AG04449 (cell line): ENCODE measurements around the gene RNASEL.

ENCODE experiments used
- CTCF ChIA-PET: fragments of 350-600 bp; formaldehyde crosslinking; extraction: SDS; loops from one replicate; lab custom pipeline; 2021; ENCODE audit warnings: antibody characterized with exemption; lab: Yijun Ruan, JAX
- POLR2A ChIA-PET: fragments of 400-600, 350-600 bp; formaldehyde crosslinking; extraction: SDS; loops from one replicate; lab custom pipeline; 2020; ENCODE audit warnings: antibody characterized with exemption, inconsistent platforms; lab: Yijun Ruan, JAX
- DNase-seq: peaks from one replicate; pipeline ENCODE4 v3.0.0-alpha.2; 2010; ENCODE audit warnings: low read depth, low spot score
- H3K4me3 ChIP-seq: 2 replicates; pipeline ENCODE4 v1.5.1; 2011; ENCODE audit warnings: low read depth, mild to moderate bottlenecking, control low read depth, low read length
- CTCF ChIP-seq: IDR thresholded peaks from one replicate; pipeline ENCODE4 v1.5.1; 2011; ENCODE audit warnings: mild to moderate bottlenecking, moderate library complexity, low read length, control low read depth, inconsistent platforms; ENCODE audit not compliant: insufficient read depth; ENCODE audit errors: missing control alignments

Gene RNASEL

GRCh38 chr1:182602935-182603645, 14.0 kb upstream of the RNASEL start:
- ChIA-PET POLR2A (interaction anchor here (0.7 to 1.7 kb wide), 2 partner anchors 12 to 180 kb away, joined by 3 to 8 read pairs; no protein-coding TSS in a partner anchor), CTCF (interaction anchor here (0.8 to 23.1 kb wide), 10 partner anchors 8 to 517 kb away, joined by 3 to 997 read pairs (median 7); partner anchors contain the start of genes NPL, RGS16 and RNASEL)
- DNase-seq: no peak
- TF ChIP-seq CTCF: no peak
- H3K4me3 ChIP-seq: no peak overlapping the region

DNA sequence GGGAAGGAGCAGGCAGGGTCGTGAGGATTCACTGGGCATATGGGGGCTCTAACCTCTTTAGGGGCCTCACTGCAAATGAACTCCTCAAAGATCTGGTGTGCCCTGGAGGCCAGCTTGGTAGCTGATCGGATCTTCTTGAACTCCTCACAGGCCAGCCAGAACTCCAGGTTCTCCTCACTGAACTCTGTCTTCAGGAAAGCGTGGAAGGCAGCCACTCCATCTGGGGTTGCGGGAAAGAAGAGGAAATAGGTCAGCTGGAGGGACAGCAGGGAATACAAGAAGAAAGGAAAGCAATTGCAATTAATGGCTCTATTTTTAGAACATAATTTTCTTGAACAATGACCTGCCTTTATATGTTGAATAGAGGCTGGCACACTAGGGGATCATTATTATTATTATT, 12.9 kb upstream of the RNASEL start:
- ChIA-PET POLR2A (no interaction called here), CTCF (interaction anchor here (1.3 to 23.1 kb wide), 12 partner anchors 9 to 252 kb away, joined by 4 to 997 read pairs (median 8); partner anchors contain the start of genes NPL, RGS16 and RNASEL)
- no peak overlapping the region for H3K4me3 ChIP-seq
- TF ChIP-seq CTCF: no peak
- no peak for DNase-seq

DNA sequence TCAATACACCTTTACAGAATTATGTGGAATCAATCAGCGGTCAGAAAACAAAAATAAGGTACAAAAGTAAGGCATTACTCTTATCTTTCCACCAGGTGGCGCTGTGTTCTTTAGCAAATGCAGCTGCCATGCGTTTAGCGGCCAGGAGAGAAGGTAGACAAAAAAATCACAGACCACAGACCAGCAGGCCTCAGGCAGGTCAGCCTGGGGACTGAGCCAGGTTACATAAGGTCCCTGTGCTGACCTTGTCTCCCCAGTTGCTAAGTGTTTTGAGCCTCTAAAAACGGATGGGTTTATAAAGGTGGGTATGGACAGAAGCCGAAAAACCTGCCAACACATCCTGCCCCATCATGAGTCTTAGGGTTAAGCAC, 12.3 kb upstream of the RNASEL start:
- CTCF ChIA-PET: interaction anchor here (0.7 to 23.1 kb wide), 19 partner anchors 9 to 255 kb away, joined by 3 to 997 read pairs (median 5); partner anchors contain the start of genes NPL, RGS16 and RNASEL
- POLR2A ChIA-PET: no interaction called here
- no peak overlapping the region for H3K4me3 ChIP-seq
- peak; percentile 61 for TF ChIP-seq CTCF
- no peak for DNase-seq

GRCh38 chr1:182600745-182601415, 11.8 kb upstream of the RNASEL start:
- TF ChIP-seq CTCF: no peak
- no peak for DNase-seq
- ChIA-PET POLR2A (no interaction called here), CTCF (interaction anchor here (0.6 to 23.1 kb wide), 24 partner anchors 8 to 256 kb away, joined by 3 to 997 read pairs (median 5); partner anchors contain the start of genes NPL, RGS16 and RNASEL)
- no peak overlapping the region for H3K4me3 ChIP-seq

GRCh38 chr1:182600036-182600713, 11.1 kb upstream of the RNASEL start:
- ChIA-PET CTCF (interaction anchor here (0.7 to 23.1 kb wide), 19 partner anchors 11 to 256 kb away, joined by 3 to 997 read pairs (median 5); partner anchors contain the start of genes NPL, RGS16 and RNASEL), POLR2A (no interaction called here)
- no peak overlapping the region for H3K4me3 ChIP-seq
- no peak for TF ChIP-seq CTCF
- DNase-seq: no peak
